Stromal cell of bone marrow (primary cell): ENCODE measurements around the gene ADCYAP1R1.

Experiments used
- DNase-seq: peaks from one replicate; pipeline ENCODE4 v3.0.0-alpha.2; 2012; ENCODE audit warnings: low read depth

The ADCYAP1R1 gene

GRCh38 chr7:31068006-31068675 is 16.0 kb downstream of the ADCYAP1R1 start:
- no peak for DNase-seq

GRCh38 chr7:31069860-31070555 is 17.9 kb downstream of the ADCYAP1R1 start:
- no peak for DNase-seq

GRCh38 chr7:31070991-31071644 is 19.0 kb downstream of the ADCYAP1R1 start:
- DNase-seq = no peak

GRCh38 chr7:31071645-31072029 is 19.5 kb downstream of the ADCYAP1R1 start:
- DNase-seq = no peak

GRCh38 chr7:31073326-31074119 is 21.4 kb downstream of the ADCYAP1R1 start:
- DNase-seq = no peak

GRCh38 chr7:31074120-31074383 is 21.9 kb downstream of the ADCYAP1R1 start:
- no peak for DNase-seq

- no peak for DNase-seq
Measured at GRCh38 chr7:31074403-31075085, 22.4 kb downstream of the ADCYAP1R1 start.

GRCh38 chr7:31075086-31075405 is 22.9 kb downstream of the ADCYAP1R1 start:
- no peak for DNase-seq

- no peak for DNase-seq
Measured at GRCh38 chr7:31076051-31076450, 23.9 kb downstream of the ADCYAP1R1 start.

- DNase-seq = no peak
Measured at GRCh38 chr7:31076641-31077310, 24.7 kb downstream of the ADCYAP1R1 start.

- DNase-seq = no peak
Measured at GRCh38 chr7:31077484-31078362, 25.6 kb downstream of the ADCYAP1R1 start.

- no peak for DNase-seq
Measured at GRCh38 chr7:31078363-31078990, 26.4 kb downstream of the ADCYAP1R1 start.

GRCh38 chr7:31079126-31079823 is 27.2 kb downstream of the ADCYAP1R1 start:
- DNase-seq = no peak

- DNase-seq = no peak
Measured at GRCh38 chr7:31079824-31080511, 27.9 kb downstream of the ADCYAP1R1 start.

- no peak for DNase-seq
Measured at GRCh38 chr7:31080763-31081162, 28.7 kb downstream of the ADCYAP1R1 start.

- DNase-seq = no peak
Measured at GRCh38 chr7:31082017-31082416, 29.9 kb downstream of the ADCYAP1R1 start.

GRCh38 chr7:31082447-31082846 is 30.3 kb downstream of the ADCYAP1R1 start:
- DNase-seq = no peak

GRCh38 chr7:31083210-31083786 is 31.2 kb downstream of the ADCYAP1R1 start:
- DNase-seq = no peak

- DNase-seq = no peak
Measured at GRCh38 chr7:31084226-31084625, 32.1 kb downstream of the ADCYAP1R1 start.
